ENCODE measurements around the gene NUDT9.
"Not testable (repeated sequence)": the region's sequence is repeated elsewhere in the genome, so short reads cannot be mapped to it uniquely, and the experiment has no call there.

Gene NUDT9

GRCh38 chr4:87442889-87443288 is 20.5 kb downstream of the NUDT9 start:
- Histone ChIP-seq H3K4me3 (ENCODE audit: low read length) (no peak overlapping the region), H3K36me3 (ENCODE audit: control insufficient read depth, insufficient read depth, low read length) (peaks cover 6% of the 10 kb centered on the region), H3K27ac (ENCODE audit: low read depth, low read length) (no peak overlapping the region), H3K9ac (ENCODE audit: low read length) (no peak overlapping the region), H3K27me3 (ENCODE audit: control insufficient read depth, insufficient read depth, low read length) (no peaks in the 10 kb centered on the region), H3K4me1 (ENCODE audit: control insufficient read depth, insufficient read depth, low read length) (no peaks in the 10 kb centered on the region)

GRCh38 chr4:87444741-87445140 is 22.4 kb downstream of the NUDT9 start:
- Histone ChIP-seq H3K9ac (ENCODE audit: low read length) (no peak overlapping the region), H3K4me1 (ENCODE audit: control insufficient read depth, insufficient read depth, low read length) (no peaks in the 10 kb centered on the region), H3K36me3 (ENCODE audit: control insufficient read depth, insufficient read depth, low read length) (peaks cover 6% of the 10 kb centered on the region), H3K27me3 (ENCODE audit: control insufficient read depth, insufficient read depth, low read length) (no peaks in the 10 kb centered on the region), H3K4me3 (ENCODE audit: low read length) (no peak overlapping the region), H3K27ac (ENCODE audit: low read depth, low read length) (no peak overlapping the region)

GRCh38 chr4:87445964-87446363 is 23.6 kb downstream of the NUDT9 start:
- H3K27ac ChIP-seq (ENCODE audit: low read depth, low read length), result no peak overlapping the region
- peaks cover 6% of the 10 kb centered on the region for H3K36me3 ChIP-seq (ENCODE audit: control insufficient read depth, insufficient read depth, low read length)
- no peaks in the 10 kb centered on the region for H3K4me1 ChIP-seq (ENCODE audit: control insufficient read depth, insufficient read depth, low read length)
- H3K4me3 ChIP-seq (ENCODE audit: low read length), result no peak overlapping the region
- no peak overlapping the region for H3K9ac ChIP-seq (ENCODE audit: low read length)
- H3K27me3 ChIP-seq (ENCODE audit: control insufficient read depth, insufficient read depth, low read length), result no peaks in the 10 kb centered on the region

- H3K27me3 ChIP-seq (ENCODE audit: control insufficient read depth, insufficient read depth, low read length); H3K9ac ChIP-seq (ENCODE audit: low read length); H3K36me3 ChIP-seq (ENCODE audit: control insufficient read depth, insufficient read depth, low read length); H3K27ac ChIP-seq (ENCODE audit: low read depth, low read length); H3K4me3 ChIP-seq (ENCODE audit: low read length); H3K4me1 ChIP-seq (ENCODE audit: control insufficient read depth, insufficient read depth, low read length): not testable (repeated sequence)
Observed at GRCh38 chr4:87446375-87446774, 24.0 kb downstream of the NUDT9 start.

- H3K4me1 ChIP-seq (ENCODE audit: control insufficient read depth, insufficient read depth, low read length), result no peaks in the 10 kb centered on the region
- H3K9ac ChIP-seq (ENCODE audit: low read length), result no peak overlapping the region
- peaks cover 2% of the 10 kb centered on the region for H3K36me3 ChIP-seq (ENCODE audit: control insufficient read depth, insufficient read depth, low read length)
- no peaks in the 10 kb centered on the region for H3K27me3 ChIP-seq (ENCODE audit: control insufficient read depth, insufficient read depth, low read length)
- H3K4me3 ChIP-seq (ENCODE audit: low read length), result no peak overlapping the region
- no peak overlapping the region for H3K27ac ChIP-seq (ENCODE audit: low read depth, low read length)
Observed at GRCh38 chr4:87451537-87451936, 29.2 kb downstream of the NUDT9 start.

GRCh38 chr4:87458913-87459312 is 36.5 kb downstream of the NUDT9 start:
- no peak overlapping the region for H3K4me3 ChIP-seq (ENCODE audit: low read length)
- H3K4me1 ChIP-seq (ENCODE audit: control insufficient read depth, insufficient read depth, low read length), result no peaks in the 10 kb centered on the region
- peaks cover 8% of the 10 kb centered on the region for H3K36me3 ChIP-seq (ENCODE audit: control insufficient read depth, insufficient read depth, low read length)
- H3K9ac ChIP-seq (ENCODE audit: low read length), result no peak overlapping the region
- no peaks in the 10 kb centered on the region for H3K27me3 ChIP-seq (ENCODE audit: control insufficient read depth, insufficient read depth, low read length)
- H3K27ac ChIP-seq (ENCODE audit: low read depth, low read length), result no peak overlapping the region

GRCh38 chr4:87461281-87461700 is 38.9 kb downstream of the NUDT9 start:
- peaks cover 8% of the 10 kb centered on the region for H3K36me3 ChIP-seq (ENCODE audit: control insufficient read depth, insufficient read depth, low read length)
- H3K27ac ChIP-seq (ENCODE audit: low read depth, low read length), result no peak overlapping the region
- no peaks in the 10 kb centered on the region for H3K4me1 ChIP-seq (ENCODE audit: control insufficient read depth, insufficient read depth, low read length)
- H3K27me3 ChIP-seq (ENCODE audit: control insufficient read depth, insufficient read depth, low read length), result no peaks in the 10 kb centered on the region
- no peak overlapping the region for H3K9ac ChIP-seq (ENCODE audit: low read length)
- H3K4me3 ChIP-seq (ENCODE audit: low read length), result no peak overlapping the region

- Histone ChIP-seq H3K9ac (ENCODE audit: low read length) (no peak overlapping the region), H3K36me3 (ENCODE audit: control insufficient read depth, insufficient read depth, low read length) (peaks cover 8% of the 10 kb centered on the region), H3K4me3 (ENCODE audit: low read length) (no peak overlapping the region), H3K27me3 (ENCODE audit: control insufficient read depth, insufficient read depth, low read length) (no peaks in the 10 kb centered on the region), H3K27ac (ENCODE audit: low read depth, low read length) (no peak overlapping the region), H3K4me1 (ENCODE audit: control insufficient read depth, insufficient read depth, low read length) (no peaks in the 10 kb centered on the region)
Observed at GRCh38 chr4:87462102-87462501, 39.7 kb downstream of the NUDT9 start.

- no peak overlapping the region for H3K9ac ChIP-seq (ENCODE audit: low read length)
- no peaks in the 10 kb centered on the region for H3K4me1 ChIP-seq (ENCODE audit: control insufficient read depth, insufficient read depth, low read length)
- no peaks in the 10 kb centered on the region for H3K27me3 ChIP-seq (ENCODE audit: control insufficient read depth, insufficient read depth, low read length)
- H3K27ac ChIP-seq (ENCODE audit: low read depth, low read length), result no peak overlapping the region
- no peak overlapping the region for H3K4me3 ChIP-seq (ENCODE audit: low read length)
- peaks cover 2% of the 10 kb centered on the region for H3K36me3 ChIP-seq (ENCODE audit: control insufficient read depth, insufficient read depth, low read length)
Observed at GRCh38 chr4:87465739-87466366, 43.5 kb downstream of the NUDT9 start.

- H3K4me1 ChIP-seq (ENCODE audit: control insufficient read depth, insufficient read depth, low read length), result no peaks in the 10 kb centered on the region
- H3K27ac ChIP-seq (ENCODE audit: low read depth, low read length), result no peak overlapping the region
- no peak overlapping the region for H3K9ac ChIP-seq (ENCODE audit: low read length)
- H3K36me3 ChIP-seq (ENCODE audit: control insufficient read depth, insufficient read depth, low read length), result no peaks in the 10 kb centered on the region
- no peaks in the 10 kb centered on the region for H3K27me3 ChIP-seq (ENCODE audit: control insufficient read depth, insufficient read depth, low read length)
- no peak overlapping the region for H3K4me3 ChIP-seq (ENCODE audit: low read length)
Observed at GRCh38 chr4:87469390-87469789, 47.0 kb downstream of the NUDT9 start.

GRCh38 chr4:87476934-87477333 is 54.6 kb downstream of the NUDT9 start:
- Histone ChIP-seq H3K27me3 (ENCODE audit: control insufficient read depth, insufficient read depth, low read length) (no peaks in the 10 kb centered on the region), H3K9ac (ENCODE audit: low read length) (no peak overlapping the region), H3K27ac (ENCODE audit: low read depth, low read length) (no peak overlapping the region), H3K4me3 (ENCODE audit: low read length) (no peak overlapping the region), H3K36me3 (ENCODE audit: control insufficient read depth, insufficient read depth, low read length) (peaks cover 2% of the 10 kb centered on the region), H3K4me1 (ENCODE audit: control insufficient read depth, insufficient read depth, low read length) (no peaks in the 10 kb centered on the region)

- H3K27me3 ChIP-seq (ENCODE audit: control insufficient read depth, insufficient read depth, low read length), result no peaks in the 10 kb centered on the region
- H3K4me1 ChIP-seq (ENCODE audit: control insufficient read depth, insufficient read depth, low read length), result no peaks in the 10 kb centered on the region
- no peak overlapping the region for H3K4me3 ChIP-seq (ENCODE audit: low read length)
- H3K36me3 ChIP-seq (ENCODE audit: control insufficient read depth, insufficient read depth, low read length), result peaks cover 2% of the 10 kb centered on the region
- no peak overlapping the region for H3K27ac ChIP-seq (ENCODE audit: low read depth, low read length)
- H3K9ac ChIP-seq (ENCODE audit: low read length), result no peak overlapping the region
Observed at GRCh38 chr4:87478732-87479250, 56.4 kb downstream of the NUDT9 start.

- Histone ChIP-seq H3K27ac (ENCODE audit: low read depth, low read length) (no peak overlapping the region), H3K9ac (ENCODE audit: low read length) (no peak overlapping the region), H3K27me3 (ENCODE audit: control insufficient read depth, insufficient read depth, low read length) (no peaks in the 10 kb centered on the region), H3K4me3 (ENCODE audit: low read length) (no peak overlapping the region), H3K36me3 (ENCODE audit: control insufficient read depth, insufficient read depth, low read length) (no peaks in the 10 kb centered on the region), H3K4me1 (ENCODE audit: control insufficient read depth, insufficient read depth, low read length) (no peaks in the 10 kb centered on the region)
Observed at GRCh38 chr4:87481377-87481776, 59.0 kb downstream of the NUDT9 start.

Data from rectal smooth muscle tissue (tissue), 1 donor.